Activated T-cell treated with anti-CD3 and anti-CD28 coated beads, Interleukin-2, amount 50 U/mL, for 48 hours (primary cell): ENCODE data around the gene RAB11FIP3.
"Not testable (repeated sequence)": the region's sequence is repeated elsewhere in the genome, so short reads cannot be mapped to it uniquely, and the experiment has no call there.

Source experiments
- DNase-seq, 2 experiments: peaks; one replicate each; pipeline ENCODE4 v3.0.0-alpha.2; 2020

The RAB11FIP3 gene

DNA sequence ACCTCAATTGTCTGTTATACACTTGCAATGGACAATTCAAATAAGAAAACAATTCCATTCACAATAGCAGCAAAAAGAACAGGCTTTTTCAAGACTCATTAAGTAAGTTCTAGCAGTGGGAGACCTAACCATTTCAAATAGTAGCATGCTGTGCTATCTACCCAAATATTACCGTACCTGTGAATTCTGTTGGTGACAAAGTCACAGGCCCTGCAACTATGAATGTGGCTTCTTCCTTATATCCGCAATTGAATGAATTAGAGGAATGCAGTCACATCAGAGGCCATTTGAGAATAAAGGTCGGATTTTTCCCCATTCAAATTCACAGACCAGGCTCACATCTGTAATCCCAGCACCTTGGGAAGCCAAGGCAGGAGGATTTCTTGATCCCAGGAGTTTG, 29.2 kb upstream of the RAB11FIP3 start:
- DNase-seq: no peak

- peak in 1 of 2 experiments; percentile 31 for DNase-seq
Measured at GRCh38 chr16:396605-397004, 28.8 kb upstream of the RAB11FIP3 start.

DNA sequence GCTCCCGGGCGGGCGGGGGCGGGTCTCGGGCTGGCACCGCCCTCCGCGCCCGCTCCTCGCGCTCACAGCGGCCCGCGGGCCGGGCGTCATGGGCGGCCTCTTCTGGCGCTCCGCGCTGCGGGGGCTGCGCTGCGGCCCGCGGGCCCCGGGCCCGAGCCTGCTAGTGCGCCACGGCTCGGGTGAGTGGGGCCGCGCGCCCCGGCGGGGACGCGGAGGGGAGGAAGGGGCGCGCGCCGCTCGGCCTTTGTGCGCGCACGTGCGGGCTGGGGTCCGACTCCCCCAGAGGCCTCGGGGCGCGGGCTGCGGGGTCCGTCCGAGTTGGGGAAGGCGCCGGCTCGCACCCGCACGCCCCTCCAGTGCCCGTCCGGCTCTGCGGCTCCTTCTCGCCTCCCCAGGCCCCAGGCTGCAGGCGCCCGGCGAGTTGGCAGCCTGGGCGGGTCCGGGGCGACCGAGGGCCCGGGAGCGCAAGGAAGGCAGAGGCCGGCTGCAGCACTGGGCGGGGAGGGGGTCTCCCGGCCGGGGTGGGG, 28.3 kb upstream of the RAB11FIP3 start, which contains the start of gene NME4:
NME4 (plus strand) TSS at position 65 of the 527 bp plus-strand sequence; CDS start at position 89, 24 bp downstream.
- peak; percentile 41 to 52 for DNase-seq

GRCh38 chr16:397736-398332, 27.6 kb upstream of the RAB11FIP3 start:
- DNase-seq: peak in 1 of 2 experiments; percentile 50

DNA sequence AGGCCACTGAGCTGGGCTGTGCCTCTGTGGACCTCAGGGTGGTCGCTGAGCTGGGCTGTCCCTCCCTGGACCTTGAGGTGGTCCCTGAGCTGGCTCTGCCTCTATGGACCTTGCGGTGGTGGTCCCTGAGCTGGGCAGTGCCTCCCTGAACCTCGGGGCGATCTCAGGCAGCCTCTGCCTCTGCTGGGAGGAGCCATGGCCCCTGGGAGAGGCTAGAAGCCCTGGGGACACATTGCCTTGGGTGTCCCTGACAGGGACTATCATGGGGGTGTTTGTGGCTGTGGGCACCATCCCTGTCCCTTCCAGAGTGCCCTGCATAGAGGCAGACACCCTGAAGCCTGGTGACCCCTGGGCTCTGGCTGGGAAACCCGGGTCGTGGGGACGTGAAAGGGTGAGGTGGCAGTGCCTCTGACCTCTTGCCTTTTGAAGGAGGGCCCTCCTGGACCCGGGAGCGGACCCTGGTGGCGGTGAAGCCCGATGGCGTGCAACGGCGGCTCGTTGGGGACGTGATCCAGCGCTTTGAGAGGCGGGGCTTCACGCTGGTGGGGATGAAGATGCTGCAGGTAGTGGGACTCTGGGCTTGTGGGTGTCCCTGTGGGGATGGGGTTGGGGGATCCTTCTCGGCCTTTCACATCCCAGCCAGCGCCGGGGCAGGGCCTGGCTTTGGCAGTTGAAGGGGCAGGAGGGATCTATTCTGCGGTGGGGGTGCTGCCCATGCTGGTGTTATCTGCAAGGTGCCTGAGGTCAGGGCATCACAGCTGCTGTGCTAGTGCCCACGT, 26.7 kb upstream of the RAB11FIP3 start:
- no peak for DNase-seq

DNA sequence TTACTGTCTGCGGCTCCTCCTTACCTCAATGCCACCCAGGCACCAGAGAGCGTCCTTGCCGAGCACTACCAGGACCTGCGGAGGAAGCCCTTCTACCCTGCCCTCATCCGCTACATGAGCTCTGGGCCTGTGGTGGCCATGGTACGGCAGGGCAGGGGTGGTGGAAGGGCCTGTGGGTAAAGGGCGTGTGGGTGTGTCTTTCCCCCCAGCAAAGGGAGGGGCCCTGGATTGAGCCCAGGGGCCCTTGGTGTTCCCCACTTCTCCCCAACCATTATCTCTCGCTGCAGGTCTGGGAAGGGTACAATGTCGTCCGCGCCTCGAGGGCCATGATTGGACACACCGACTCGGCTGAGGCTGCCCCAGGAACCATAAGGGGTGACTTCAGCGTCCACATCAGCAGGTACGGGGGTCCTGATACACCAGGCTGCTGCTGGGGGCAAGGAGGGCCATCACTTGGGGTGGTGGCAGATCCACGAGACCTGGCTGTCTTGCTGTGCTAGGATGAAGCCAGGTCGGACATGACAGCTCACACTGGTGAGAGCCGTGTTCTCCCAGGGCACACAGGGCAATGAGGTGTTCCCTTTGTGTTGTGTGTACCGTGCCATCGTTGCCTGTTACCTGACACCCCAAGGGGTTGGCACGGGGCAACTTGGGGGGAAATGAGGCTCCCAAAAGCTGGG, 26.0 kb upstream of the RAB11FIP3 start:
- no peak for DNase-seq

GRCh38 chr16:400061-400591, 25.3 kb upstream of the RAB11FIP3 start:
- no peak for DNase-seq

- peak; percentile 99 for DNase-seq
Measured at GRCh38 chr16:401468-402348, 23.7 kb upstream of the RAB11FIP3 start, which contains the start of gene DECR2. Gene DECR2, plus strand, starts transcription at chr16:401885. Its CDS starts 79 bp downstream, at chr16:401964.

GRCh38 chr16:404971-405486, 20.4 kb upstream of the RAB11FIP3 start:
- DNase-seq: no peak

DNA sequence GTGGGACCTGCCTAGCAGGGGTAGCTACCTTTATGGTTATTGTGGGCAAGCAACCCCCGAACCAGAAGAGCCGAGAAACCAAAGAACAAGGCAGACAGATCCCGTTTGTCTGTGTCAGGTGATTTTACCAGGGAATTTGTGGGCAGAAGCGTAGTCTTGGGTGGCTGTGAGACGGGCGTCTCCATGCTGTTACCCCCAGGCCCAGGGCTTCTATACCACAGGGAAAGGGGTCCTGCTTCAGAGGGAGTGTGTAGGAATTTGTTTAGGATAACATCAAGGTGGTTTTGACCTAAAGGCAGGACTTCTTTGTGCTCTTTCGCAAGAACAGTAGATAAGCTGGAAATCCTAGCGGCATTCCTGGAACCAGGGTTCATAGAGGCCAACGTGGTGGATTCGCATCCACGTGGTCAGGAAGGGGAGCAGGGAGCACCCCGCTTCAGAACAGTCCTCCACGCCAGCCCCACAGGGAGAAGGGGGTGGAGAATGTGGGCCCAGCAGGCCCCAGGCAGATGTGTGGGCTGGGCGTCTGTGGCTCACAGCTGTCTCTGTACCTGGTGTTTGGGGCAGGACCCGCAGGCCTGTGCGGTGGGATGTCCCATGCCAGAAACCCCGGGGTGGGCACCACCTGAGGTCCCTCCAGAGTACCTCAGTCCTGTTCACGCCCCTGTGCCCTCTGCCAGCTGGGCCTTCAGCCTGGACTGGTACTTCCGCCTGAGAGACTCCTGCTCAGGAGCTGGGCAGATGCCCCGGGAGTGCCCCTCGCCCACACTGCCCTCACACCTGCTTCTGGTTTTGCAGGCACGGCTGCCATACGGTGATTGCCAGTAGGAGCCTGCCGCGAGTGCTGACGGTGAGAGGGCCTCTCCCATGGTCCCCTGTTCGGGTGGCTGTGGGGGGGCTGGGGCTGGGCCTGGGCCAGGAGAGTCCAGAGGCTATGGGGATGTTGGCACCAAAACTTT, 19.6 kb upstream of the RAB11FIP3 start:
- DNase-seq: no peak

DNA sequence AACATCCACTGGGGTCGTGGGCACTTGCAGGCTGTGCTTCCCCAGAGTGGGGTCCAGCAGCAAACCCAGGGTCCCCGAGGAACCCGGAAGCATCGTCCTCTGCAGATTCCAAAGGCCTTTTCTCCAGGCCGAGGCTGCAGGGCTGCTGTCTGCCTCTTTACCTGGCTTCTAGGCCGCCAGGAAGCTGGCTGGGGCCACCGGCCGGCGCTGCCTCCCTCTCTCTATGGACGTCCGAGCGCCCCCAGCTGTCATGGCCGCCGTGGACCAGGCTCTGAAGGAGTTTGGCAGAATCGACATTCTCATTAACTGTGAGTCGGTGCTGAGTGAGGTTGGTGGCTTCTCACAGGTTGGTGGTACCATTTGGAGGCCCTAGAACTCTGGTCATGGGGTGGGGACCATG, 18.2 kb upstream of the RAB11FIP3 start:
- no peak for DNase-seq

DNA sequence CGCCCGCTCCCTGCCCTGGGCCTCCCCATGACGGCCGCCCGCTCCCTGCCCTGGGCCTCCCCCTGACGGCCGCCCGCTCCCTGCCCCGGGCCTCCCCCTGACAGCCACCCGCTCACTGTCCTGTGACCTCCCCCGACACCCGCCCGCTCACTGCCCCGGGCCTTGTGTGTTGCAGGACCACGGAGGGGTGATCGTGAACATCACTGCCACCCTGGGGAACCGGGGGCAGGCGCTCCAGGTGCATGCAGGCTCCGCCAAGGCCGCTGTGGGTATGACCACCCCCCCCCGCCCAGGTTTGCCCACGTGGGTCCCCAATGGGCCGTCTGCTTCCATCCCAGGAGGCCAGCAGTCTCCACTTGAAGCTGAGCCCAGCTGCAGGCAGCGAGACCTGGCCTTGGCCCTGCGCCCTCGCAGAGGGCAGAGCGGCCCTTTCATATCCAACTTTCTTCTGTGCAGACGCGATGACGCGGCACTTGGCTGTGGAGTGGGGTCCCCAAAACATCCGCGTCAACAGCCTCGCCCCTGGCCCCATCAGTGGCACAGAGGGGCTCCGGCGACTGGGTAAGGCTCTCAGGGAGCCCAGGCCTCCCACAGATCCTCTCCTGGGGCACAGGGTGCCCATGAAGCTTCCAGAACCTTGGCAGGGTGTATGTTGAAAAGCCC, 14.8 kb upstream of the RAB11FIP3 start:
- no peak for DNase-seq

DNA sequence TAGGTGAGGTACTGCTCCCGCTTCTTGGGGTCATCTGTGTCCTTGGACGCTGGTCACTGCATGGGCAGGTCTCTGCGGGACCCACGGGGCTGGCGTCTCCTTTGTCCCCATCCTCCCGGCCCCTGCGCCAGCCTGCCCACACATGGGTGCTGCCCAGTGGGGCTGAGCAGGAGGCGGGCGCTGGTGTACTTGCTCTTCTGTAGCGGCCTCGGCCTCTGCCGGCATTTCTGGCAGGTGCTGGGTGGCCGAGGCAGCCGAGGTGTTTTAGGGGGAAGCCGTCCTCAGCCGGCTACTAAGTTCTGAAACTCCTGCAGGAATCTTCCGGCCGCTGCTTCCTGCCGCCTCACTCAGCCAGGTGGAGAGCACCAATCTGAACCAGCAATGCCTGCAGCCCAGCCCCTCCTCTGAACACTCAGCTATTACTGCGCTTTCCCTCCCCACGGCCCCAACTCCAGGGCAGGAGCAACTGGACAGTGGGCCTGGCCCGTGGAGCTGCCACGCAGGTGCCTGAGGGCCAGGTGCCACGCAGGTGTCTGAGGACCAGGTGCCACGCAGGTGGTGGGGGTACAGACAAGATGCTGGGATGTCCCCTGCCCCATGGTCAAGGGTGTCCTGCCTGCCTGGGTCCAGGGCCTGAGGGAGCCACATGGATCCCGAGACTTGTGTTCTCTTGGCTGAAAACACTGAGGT, 13.7 kb upstream of the RAB11FIP3 start:
- no peak for DNase-seq

- DNase-seq: no peak
Measured at GRCh38 chr16:414395-415169, 10.9 kb upstream of the RAB11FIP3 start.

DNA sequence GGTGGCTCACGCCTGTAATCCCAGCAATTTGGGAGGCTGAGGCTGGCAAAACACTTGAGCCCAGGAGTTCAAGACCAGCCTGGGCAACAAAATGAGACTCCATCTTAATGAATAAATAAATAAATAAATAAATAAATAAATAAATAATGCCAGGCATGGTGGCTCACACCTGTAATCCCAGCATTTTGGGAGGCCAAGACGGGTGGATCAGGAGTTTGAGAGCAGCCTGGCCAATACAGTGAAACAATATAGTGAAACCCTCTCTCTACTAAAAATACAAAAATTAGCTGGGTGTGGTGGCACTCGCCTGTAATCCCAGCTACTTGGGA, 10.3 kb upstream of the RAB11FIP3 start:
- DNase-seq: not testable (repeated sequence)

- not testable (repeated sequence) for DNase-seq
Measured at GRCh38 chr16:422179-422578, 3.3 kb upstream of the RAB11FIP3 start.

DNA sequence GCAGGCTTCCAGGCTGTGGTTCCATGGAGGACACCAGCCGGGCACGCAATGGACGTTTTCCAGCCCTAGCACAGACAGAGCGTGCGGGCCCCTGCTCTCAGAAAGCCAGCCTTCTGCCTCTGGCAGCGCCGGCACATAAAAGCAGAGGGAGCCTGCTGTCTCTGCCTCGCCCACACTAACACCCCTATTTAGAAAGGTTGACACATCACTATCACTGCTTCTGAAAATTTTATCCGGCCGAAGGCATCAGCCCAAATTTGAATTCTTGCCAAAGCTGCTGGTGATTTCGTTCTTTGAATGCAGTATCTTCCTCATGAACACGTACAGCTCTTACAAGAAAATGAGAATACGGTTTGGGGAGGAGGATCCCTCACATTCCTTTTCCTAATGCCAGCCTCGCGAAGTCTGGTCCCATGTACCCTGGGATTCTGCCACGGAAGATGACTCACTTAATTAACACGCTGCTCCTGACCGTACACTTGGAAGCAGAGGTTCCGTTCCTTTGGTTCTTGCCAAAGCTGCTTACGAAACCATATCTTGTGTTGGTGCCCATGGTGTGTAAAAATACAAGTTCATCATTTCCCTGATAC, 1.3 kb upstream of the RAB11FIP3 start:
- DNase-seq: no peak

DNA sequence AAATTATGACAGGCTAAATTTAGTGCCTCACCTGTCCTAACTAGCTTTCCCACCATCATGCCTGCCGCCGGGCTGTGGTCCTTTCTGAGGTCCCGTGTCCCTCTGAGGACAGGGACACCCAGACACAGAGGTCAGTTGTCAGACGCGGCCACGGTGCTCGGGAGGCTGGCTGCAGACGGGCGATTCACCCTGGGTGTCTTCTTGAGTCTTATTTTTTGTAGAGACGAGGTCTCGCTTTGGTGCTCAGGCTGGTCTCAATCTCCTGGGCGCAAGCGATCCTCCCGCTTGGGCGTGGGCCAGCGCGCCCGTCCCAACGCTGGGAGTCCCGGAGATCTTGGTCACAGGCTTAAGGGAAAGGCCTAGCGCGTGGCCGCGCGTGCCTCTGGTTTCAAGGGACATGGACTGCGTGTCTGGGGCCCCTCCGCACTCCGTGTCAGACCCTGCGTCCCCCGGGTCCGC, 797 bp upstream of the RAB11FIP3 start:
- no peak for DNase-seq
